PFSK-1 (cell line): ENCODE measurements around the gene CTNND2.

Experiments
- POLR2AphosphoS5 ChIP-seq: IDR thresholded peaks from 2 replicates; pipeline ENCODE4 v1.6.1; 2012; ENCODE audit warnings: low read depth, mild to moderate bottlenecking, control low read depth, low read length, moderate library complexity
- TAF1 ChIP-seq: IDR thresholded peaks from 2 replicates; pipeline ENCODE4 v1.6.1; 2012; ENCODE audit warnings: low read length, control low read depth, borderline replicate concordance; ENCODE audit not compliant: insufficient read depth

GRCh38 chr5:11010429-11011210, 893.6 kb downstream of the CTNND2 start:
- TF ChIP-seq POLR2AphosphoS5 (no peak), TAF1 (no peak)
